Activated B cell treated with CpG ODN at 0.5 μM for 24 hours (primary cell): Measurements from ENCODE around the gene EVA1B. TPM values are rescaled to one million over a fixed set of nuclear protein-coding genes. Genes with fewer than 3 reads are reported as not detected.

Source experiments
- ATAC-seq: fragments of 200-7000 bp; cut with Tn5 transposase; one replicate; pipeline ENCODE4 v1.10.0; 2021; ENCODE audit warnings: low read depth, mild to moderate bottlenecking, moderate library complexity
- CTCF ChIA-PET: fragments of 350-600 bp; sonication (Branson Sonifier 250); formaldehyde crosslinking; loops from one replicate; lab custom pipeline; 2021; ENCODE audit warnings: antibody characterized with exemption; lab: Charles Lee
- POLR2A ChIA-PET: fragments of 350-600 bp; sonication (Branson Sonifier 250); formaldehyde crosslinking; loops from one replicate; lab custom pipeline; 2021; ENCODE audit warnings: antibody characterized with exemption; lab: Charles Lee
- DNase-seq: peaks from one replicate; pipeline ENCODE4 v3.0.0; 2022
- H3K27ac Mint-ChIP-seq: one replicate; pipeline ENCODE4 v1.8.0; 2020; ENCODE audit warnings: mixed read lengths
- H3K27me3 Mint-ChIP-seq: one replicate; pipeline ENCODE4 v1.8.0; 2021; ENCODE audit warnings: mixed read lengths
- H3K36me3 Mint-ChIP-seq: one replicate; pipeline ENCODE4 v1.8.0; 2021; ENCODE audit warnings: low read depth, mixed read lengths
- H3K4me1 Mint-ChIP-seq: one replicate; pipeline ENCODE4 v1.8.0; 2021; ENCODE audit warnings: mixed read lengths
- H3K4me3 Mint-ChIP-seq: one replicate; pipeline ENCODE4 v1.8.0; 2020; ENCODE audit warnings: mild to moderate bottlenecking, mixed read lengths
- H3K9me3 Mint-ChIP-seq: one replicate; pipeline ENCODE4 v1.8.0; 2020; ENCODE audit warnings: mixed read lengths
- intact Hi-C: fragments of 100-400 bp; cut with micrococcal nuclease; formaldehyde crosslinking; loops from one replicate; pipeline ENCODE4 v1.15.1; 2024
- total RNA-seq: library from RNA; stranded (reverse); gene quantifications from 2 replicates; pipeline ENCODE4 v1.2.3, GENCODE V29; 2022
- TF ChIP-seq, protein P1 (sequence below): fragments of 200-600 bp; IDR thresholded peaks from one replicate; pipeline ENCODE4 v1.8.0; 2022; ENCODE audit warnings: antibody characterized with exemption, mild to moderate bottlenecking

EVA1B gene
- total RNA-seq, 1 donor from 2014 or later = 1.2 TPM

DNA sequence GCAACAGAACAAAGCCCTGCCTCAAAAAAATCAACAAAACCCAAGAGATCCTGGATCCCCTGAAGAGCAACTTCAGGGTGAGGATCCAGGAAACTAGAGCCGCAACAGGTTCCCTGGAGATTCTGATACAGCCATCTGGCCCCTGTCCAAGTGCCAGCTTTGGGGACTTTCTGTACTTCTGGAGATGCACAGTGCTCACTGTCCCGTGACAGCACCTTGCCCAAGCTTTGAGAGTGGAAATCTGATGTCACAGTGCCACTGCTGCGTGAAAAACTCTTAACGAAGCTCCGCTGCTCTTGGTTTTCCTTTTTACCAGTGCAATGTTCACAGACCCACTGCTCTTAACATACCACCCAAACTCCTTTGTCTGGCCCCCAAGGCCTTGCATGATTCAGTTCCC is 35.9 kb upstream of the EVA1B start:
- Mint-ChIP-seq H3K9me3 (no peaks in the 10 kb centered on the region), H3K4me3 (peak overlapping the region; percentile 63), H3K27me3 (no peaks in the 10 kb centered on the region), H3K4me1 (peaks cover 20% of the 10 kb centered on the region), H3K36me3 (peaks cover 83% of the 10 kb centered on the region), H3K27ac (peak overlapping the region; percentile 90)
- ChIA-PET CTCF (interaction anchor here (0.7 to 2.3 kb wide), 3 partner anchors 9 to 210 kb away, joined by 3 to 11 read pairs (median 5); partner anchors contain the start of gene TRAPPC3), POLR2A (interaction anchor here (0.6 to 2.2 kb wide), 5 partner anchors 9 to 211 kb away, joined by 4 to 9 read pairs (median 4); partner anchors contain the start of genes LSM10 and STK40)
- TF ChIP-seq, protein P1, sequence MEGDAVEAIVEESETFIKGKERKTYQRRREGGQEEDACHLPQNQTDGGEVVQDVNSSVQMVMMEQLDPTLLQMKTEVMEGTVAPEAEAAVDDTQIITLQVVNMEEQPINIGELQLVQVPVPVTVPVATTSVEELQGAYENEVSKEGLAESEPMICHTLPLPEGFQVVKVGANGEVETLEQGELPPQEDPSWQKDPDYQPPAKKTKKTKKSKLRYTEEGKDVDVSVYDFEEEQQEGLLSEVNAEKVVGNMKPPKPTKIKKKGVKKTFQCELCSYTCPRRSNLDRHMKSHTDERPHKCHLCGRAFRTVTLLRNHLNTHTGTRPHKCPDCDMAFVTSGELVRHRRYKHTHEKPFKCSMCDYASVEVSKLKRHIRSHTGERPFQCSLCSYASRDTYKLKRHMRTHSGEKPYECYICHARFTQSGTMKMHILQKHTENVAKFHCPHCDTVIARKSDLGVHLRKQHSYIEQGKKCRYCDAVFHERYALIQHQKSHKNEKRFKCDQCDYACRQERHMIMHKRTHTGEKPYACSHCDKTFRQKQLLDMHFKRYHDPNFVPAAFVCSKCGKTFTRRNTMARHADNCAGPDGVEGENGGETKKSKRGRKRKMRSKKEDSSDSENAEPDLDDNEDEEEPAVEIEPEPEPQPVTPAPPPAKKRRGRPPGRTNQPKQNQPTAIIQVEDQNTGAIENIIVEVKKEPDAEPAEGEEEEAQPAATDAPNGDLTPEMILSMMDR = no peak
- ATAC-seq (peak; percentile 82), DNase-seq (no peak)
- intact Hi-C loops = no loop called here

GRCh38 chr1:36358514-36359084 is 35.2 kb upstream of the EVA1B start:
- H3K4me1 Mint-ChIP-seq = peaks cover 20% of the 10 kb centered on the region
- H3K9me3 Mint-ChIP-seq = no peaks in the 10 kb centered on the region
- TF ChIP-seq, protein P1 = no peak
- POLR2A ChIA-PET = interaction anchor here (1.2 to 2.2 kb wide), 3 partner anchors 8 to 39 kb away, joined by 4 to 9 read pairs (median 7); partner anchors contain the start of genes LSM10 and STK40
- intact Hi-C loops = no loop called here
- no peak overlapping the region for H3K27ac Mint-ChIP-seq
- CTCF ChIA-PET = interaction anchor here (1.2 to 2.3 kb wide), 2 partner anchors 10 to 16 kb away, joined by 5 to 11 read pairs; no protein-coding TSS in a partner anchor
- H3K36me3 Mint-ChIP-seq = peaks cover 89% of the 10 kb centered on the region
- DNase-seq = no peak
- no peaks in the 10 kb centered on the region for H3K27me3 Mint-ChIP-seq
- no peak for ATAC-seq
- H3K4me3 Mint-ChIP-seq = no peak overlapping the region

DNA sequence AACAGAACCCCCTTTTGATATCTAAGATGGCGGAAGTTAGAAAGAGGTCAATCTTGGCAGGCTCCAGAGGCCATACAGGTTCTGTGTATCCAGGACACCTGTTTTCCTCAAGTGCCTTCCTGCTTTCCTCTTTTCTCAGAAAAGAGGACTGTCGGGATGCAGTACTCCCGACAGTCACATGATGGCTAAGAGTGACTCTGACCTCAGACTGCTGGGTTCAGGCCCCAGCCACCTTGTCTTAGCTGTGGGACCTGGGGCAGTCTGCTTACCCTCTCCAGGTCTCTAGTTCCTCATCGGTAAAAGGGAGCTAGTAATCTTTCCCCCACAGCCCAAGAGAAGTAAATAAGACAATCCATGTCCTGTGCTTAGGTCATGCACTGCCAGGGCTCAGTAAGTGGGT is 32.4 kb upstream of the EVA1B start:
- TF ChIP-seq, protein P1 = no peak
- peaks cover 83% of the 10 kb centered on the region for H3K36me3 Mint-ChIP-seq
- POLR2A ChIA-PET = no interaction called here
- H3K27me3 Mint-ChIP-seq = no peaks in the 10 kb centered on the region
- no peak for ATAC-seq
- no peak overlapping the region for H3K4me3 Mint-ChIP-seq
- H3K4me1 Mint-ChIP-seq = peaks cover 31% of the 10 kb centered on the region
- DNase-seq = no peak
- intact Hi-C loops = no loop called here
- CTCF ChIA-PET = no interaction called here
- H3K27ac Mint-ChIP-seq = no peak overlapping the region
- H3K9me3 Mint-ChIP-seq = no peaks in the 10 kb centered on the region

GRCh38 chr1:36354486-36354885 is 31.0 kb upstream of the EVA1B start:
- CTCF ChIA-PET = interaction anchor here (1.0 kb wide), 1 partner anchor 14 kb away, joined by 3 read pairs; no protein-coding TSS in a partner anchor
- DNase-seq (no peak), ATAC-seq (no peak)
- H3K27me3 Mint-ChIP-seq = no peaks in the 10 kb centered on the region
- TF ChIP-seq, protein P1 = no peak
- H3K9me3 Mint-ChIP-seq = no peaks in the 10 kb centered on the region
- POLR2A ChIA-PET = interaction anchor here (0.9 kb wide), 1 partner anchor 36 kb away, joined by 4 read pairs; no protein-coding TSS in a partner anchor
- intact Hi-C loops = no loop called here
- H3K36me3 Mint-ChIP-seq = peaks cover 77% of the 10 kb centered on the region
- no peak overlapping the region for H3K4me3 Mint-ChIP-seq
- H3K27ac Mint-ChIP-seq = no peak overlapping the region
- H3K4me1 Mint-ChIP-seq = peaks cover 33% of the 10 kb centered on the region

GRCh38 chr1:36352910-36353878 is 29.7 kb upstream of the EVA1B start:
- ChIA-PET CTCF (no interaction called here), POLR2A (no interaction called here)
- Mint-ChIP-seq H3K27me3 (no peaks in the 10 kb centered on the region), H3K4me3 (no peak overlapping the region), H3K4me1 (peaks cover 29% of the 10 kb centered on the region), H3K36me3 (peaks cover 73% of the 10 kb centered on the region), H3K9me3 (no peaks in the 10 kb centered on the region), H3K27ac (no peak overlapping the region)
- ATAC-seq = no peak
- TF ChIP-seq, protein P1 = no peak
- DNase-seq = no peak
- intact Hi-C loops = no loop called here
